ENCODE data around the gene ARL4C.

- TF ChIP-seq CTCF (conservative IDR thresholded peaks at IDR 0.05; ENCODE audit: low read length) (peak; percentile 76), EZH2phosphoT487 (IDR thresholded peaks at IDR 0.05; ENCODE audit: borderline replicate concordance) (no peak)
Observed at GRCh38 chr2:234483568-234484251, 13.2 kb downstream of the ARL4C start.
